Measurements from ENCODE around the gene SLC7A5. TPM values are rescaled to one million over a fixed set of nuclear protein-coding genes. Genes with fewer than 3 reads are reported as not detected.

The SLC7A5 gene
- total and polyA plus RNA-seq, 2 of the 13 experiments (the other 11 are each of a cell fraction or from before 2014, with no cell fraction given): 79.6 to 155 TPM

GRCh38 chr16:87815567-87815966 is 53.7 kb downstream of the SLC7A5 start (continued):
- TF ChIP-seq MBNL3 (CRISPR knock-in tag; conservative IDR thresholded peaks at IDR 0.05) (no peak), ASH2L (IDR thresholded peaks at IDR 0.05; ENCODE audit: insufficient read length, low read depth, low read length) (no peak), RFX3 (CRISPR knock-in tag; IDR thresholded peaks at IDR 0.05) (no peak), ZNF329 (CRISPR knock-in tag; IDR thresholded peaks at IDR 0.05; ENCODE audit: low read depth) (no peak), ZC3H13 (CRISPR knock-in tag; IDR thresholded peaks at IDR 0.05) (peak; percentile 45; the same call in 1 of the 2 replicates), HNF4A (CRISPR knock-in tag; IDR thresholded peaks at IDR 0.05) (peak; percentile 87), BORCS8-MEF2B (CRISPR knock-in tag; IDR thresholded peaks at IDR 0.05) (no peak), FOSL2 (CRISPR knock-in tag; IDR thresholded peaks at IDR 0.05) (no peak; the same call in 1 of the 2 replicates), PTBP1 (IDR thresholded peaks at IDR 0.05; ENCODE audit: low read depth, low read length, poor library complexity, severe bottlenecking) (no peak), ZNF747 (CRISPR knock-in tag; IDR thresholded peaks at IDR 0.05; ENCODE audit: borderline replicate concordance) (no peak), ZEB1 (IDR thresholded peaks at IDR 0.05; ENCODE audit: insufficient replicate concordance, low read depth) (no peak), SP1 (IDR thresholded peaks at IDR 0.05) (no peak), SP1 (CRISPR knock-in tag; IDR thresholded peaks at IDR 0.05) (0 out of 2 replicates have a peak, but pooled peaks have one; percentile 17), ZNF138 (CRISPR knock-in tag; IDR thresholded peaks at IDR 0.05; ENCODE audit: low read depth) (no peak), TARDBP (CRISPR knock-in tag; IDR thresholded peaks at IDR 0.05) (no peak), MEIS2 (CRISPR knock-in tag; IDR thresholded peaks at IDR 0.05) (peak; percentile 59; the same call in 1 of the 2 replicates), ZNF839 (CRISPR knock-in tag; IDR thresholded peaks at IDR 0.05; ENCODE audit: borderline replicate concordance) (no peak), SUZ12 (IDR thresholded peaks at IDR 0.05; ENCODE audit: low read depth, low read length) (no peak), ZNF562 (CRISPR knock-in tag; IDR thresholded peaks at IDR 0.05; ENCODE audit: borderline replicate concordance) (no peak), SYNCRIP (IDR thresholded peaks at IDR 0.05; ENCODE audit: insufficient read depth, low read depth, low read length) (no peak), ZNF326 (CRISPR knock-in tag; IDR thresholded peaks at IDR 0.05; ENCODE audit: borderline replicate concordance) (no peak), PHF8 (CRISPR knock-in tag; IDR thresholded peaks at IDR 0.05) (peak; percentile 41; the same call in 1 of the 2 replicates), SIN3A (IDR thresholded peaks at IDR 0.05; ENCODE audit: borderline replicate concordance, low read depth, low read length) (peak; percentile 8; the same call in 1 of the 2 replicates), NR2F2 (IDR thresholded peaks at IDR 0.05; ENCODE audit: borderline replicate concordance, low read depth) (0 out of 2 replicates have a peak, but pooled peaks have one; percentile 11), ZNF674 (CRISPR knock-in tag; IDR thresholded peaks at IDR 0.05; ENCODE audit: low read depth) (no peak), MEIS1 (CRISPR knock-in tag; IDR thresholded peaks at IDR 0.05; ENCODE audit: borderline replicate concordance) (0 out of 2 replicates have a peak, but pooled peaks have one; percentile 24), AKAP8 (CRISPR knock-in tag; IDR thresholded peaks at IDR 0.05) (no peak), ZFP36L1 (CRISPR knock-in tag; IDR thresholded peaks at IDR 0.05) (no peak)
- TF ChIP-seq, protein P1, sequence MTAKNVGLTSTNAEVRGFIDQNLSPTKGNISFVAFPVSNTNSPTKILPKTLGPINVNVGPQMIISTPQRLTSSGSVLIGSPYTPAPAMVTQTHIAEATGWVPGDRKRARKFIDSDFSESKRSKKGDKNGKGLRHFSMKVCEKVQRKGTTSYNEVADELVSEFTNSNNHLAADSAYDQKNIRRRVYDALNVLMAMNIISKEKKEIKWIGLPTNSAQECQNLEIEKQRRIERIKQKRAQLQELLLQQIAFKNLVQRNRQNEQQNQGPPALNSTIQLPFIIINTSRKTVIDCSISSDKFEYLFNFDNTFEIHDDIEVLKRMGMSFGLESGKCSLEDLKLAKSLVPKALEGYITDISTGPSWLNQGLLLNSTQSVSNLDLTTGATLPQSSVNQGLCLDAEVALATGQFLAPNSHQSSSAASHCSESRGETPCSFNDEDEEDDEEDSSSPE (CRISPR knock-in tag; IDR thresholded peaks at IDR 0.05): no peak
- TF ChIP-seq, protein P2, sequence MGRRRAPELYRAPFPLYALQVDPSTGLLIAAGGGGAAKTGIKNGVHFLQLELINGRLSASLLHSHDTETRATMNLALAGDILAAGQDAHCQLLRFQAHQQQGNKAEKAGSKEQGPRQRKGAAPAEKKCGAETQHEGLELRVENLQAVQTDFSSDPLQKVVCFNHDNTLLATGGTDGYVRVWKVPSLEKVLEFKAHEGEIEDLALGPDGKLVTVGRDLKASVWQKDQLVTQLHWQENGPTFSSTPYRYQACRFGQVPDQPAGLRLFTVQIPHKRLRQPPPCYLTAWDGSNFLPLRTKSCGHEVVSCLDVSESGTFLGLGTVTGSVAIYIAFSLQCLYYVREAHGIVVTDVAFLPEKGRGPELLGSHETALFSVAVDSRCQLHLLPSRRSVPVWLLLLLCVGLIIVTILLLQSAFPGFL (CRISPR knock-in tag; IDR thresholded peaks at IDR 0.05): no peak
- TF ChIP-seq, protein P3, sequence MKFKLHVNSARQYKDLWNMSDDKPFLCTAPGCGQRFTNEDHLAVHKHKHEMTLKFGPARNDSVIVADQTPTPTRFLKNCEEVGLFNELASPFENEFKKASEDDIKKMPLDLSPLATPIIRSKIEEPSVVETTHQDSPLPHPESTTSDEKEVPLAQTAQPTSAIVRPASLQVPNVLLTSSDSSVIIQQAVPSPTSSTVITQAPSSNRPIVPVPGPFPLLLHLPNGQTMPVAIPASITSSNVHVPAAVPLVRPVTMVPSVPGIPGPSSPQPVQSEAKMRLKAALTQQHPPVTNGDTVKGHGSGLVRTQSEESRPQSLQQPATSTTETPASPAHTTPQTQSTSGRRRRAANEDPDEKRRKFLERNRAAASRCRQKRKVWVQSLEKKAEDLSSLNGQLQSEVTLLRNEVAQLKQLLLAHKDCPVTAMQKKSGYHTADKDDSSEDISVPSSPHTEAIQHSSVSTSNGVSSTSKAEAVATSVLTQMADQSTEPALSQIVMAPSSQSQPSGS (CRISPR knock-in tag; IDR thresholded peaks at IDR 0.05): 0 out of 2 replicates have a peak, but pooled peaks have one; percentile 27
